ENCODE data around the gene NARS2.

The NARS2 gene

DNA sequence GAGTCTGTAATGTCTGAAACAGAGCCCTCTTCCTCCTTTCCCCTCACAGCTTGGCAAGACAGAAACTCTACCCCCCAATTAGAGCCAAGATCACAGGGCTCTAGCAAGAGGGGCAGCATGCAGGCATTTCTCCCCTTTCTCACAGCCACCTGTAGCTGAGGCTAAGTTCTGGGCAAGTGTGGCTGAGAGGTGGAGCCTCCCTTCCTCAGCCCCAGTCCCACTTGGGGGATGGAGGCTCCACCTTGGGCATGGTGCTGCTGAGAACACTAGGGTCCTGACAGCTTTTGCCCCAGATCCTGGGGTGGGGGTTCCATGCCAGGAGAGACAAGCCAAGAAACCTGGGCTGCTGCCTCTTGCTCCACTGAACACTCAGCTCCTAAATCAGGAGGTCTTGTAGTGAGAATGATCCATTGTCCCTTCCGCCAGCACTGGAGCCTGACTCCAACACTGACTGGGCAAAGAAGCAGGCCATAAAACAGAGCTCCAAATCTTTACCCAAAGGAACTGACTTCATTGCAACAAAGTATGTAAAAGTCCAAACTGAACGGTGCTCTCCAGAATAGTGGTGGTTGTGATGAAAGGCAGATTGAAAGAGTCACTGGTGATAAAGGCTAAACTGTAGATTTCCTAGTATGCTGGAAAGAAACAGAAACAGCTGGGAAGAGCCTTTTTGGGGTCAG, 25.6 kb downstream of the NARS2 start:
- Histone ChIP-seq H2AK5ac (ENCODE audit: low read length) (peak overlapping the region; percentile 68), H3K18ac (ENCODE audit: low read length) (no peak overlapping the region), H4K91ac (ENCODE audit: low read depth, low read length) (no peak overlapping the region), H3K4me1 (ENCODE audit: control insufficient read depth in 1 of 2, insufficient read depth in 2 of 2, low read length in 2 of 2) (peaks cover 0 to 3% of the 10 kb centered on the region in 2 experiments), H3K14ac (ENCODE audit: low read length) (no peak overlapping the region), H3K79me1 (ENCODE audit: low read length) (no peaks in the 10 kb centered on the region), H3K4ac (ENCODE audit: low read depth, low read length) (peak overlapping the region; percentile 41), H3K4me3 (ENCODE audit: low read depth, low read length) (no peak overlapping the region), H3K79me2 (ENCODE audit: control insufficient read depth, insufficient read depth, low read length, poor library complexity) (no peaks in the 10 kb centered on the region), H2BK5ac (ENCODE audit: low read depth, low read length, poor library complexity) (no peak overlapping the region), H3K9ac (ENCODE audit: low read length) (no peak overlapping the region), H3K4me2 (ENCODE audit: low read length) (no peak overlapping the region), H3K36me3 (ENCODE audit: control insufficient read depth in 1 of 2, insufficient read depth in 2 of 2, low read length in 2 of 2) (peaks cover 4 to 6% of the 10 kb centered on the region in 2 experiments), H3K27me3 (ENCODE audit: insufficient read depth, low read length) (no peaks in the 10 kb centered on the region), H4K8ac (ENCODE audit: low read depth, low read length) (no peak overlapping the region), H3K23ac (ENCODE audit: low read length) (no peak overlapping the region), H3K9me3 (ENCODE audit: insufficient read depth, low read depth, low read length) (no peaks in the 10 kb centered on the region), H3K27ac (ENCODE audit: low read depth, low read length) (no peak overlapping the region), H2BK120ac (ENCODE audit: insufficient read depth, low read length, poor library complexity) (no peak overlapping the region), H2AFZ (ENCODE audit: insufficient read depth, low read length, poor library complexity) (no peak overlapping the region), H4K12ac (ENCODE audit: low read depth, low read length) (no peak overlapping the region), H2BK12ac (ENCODE audit: low read length) (no peak overlapping the region)
- peak in 1 of 2 donors; percentile 22 for DNase-seq
- WGBS (ENCODE audit: extremely low coverage, insufficient coverage, insufficient read length), result no CpG with 5 or more reads among the region's 2 CpGs

- Histone ChIP-seq H2BK5ac (ENCODE audit: low read depth, low read length, poor library complexity) (no peak overlapping the region), H3K36me3 (ENCODE audit: control insufficient read depth in 1 of 2, insufficient read depth in 2 of 2, low read length in 2 of 2) (peaks cover 4 to 6% of the 10 kb centered on the region in 2 experiments), H3K9me3 (ENCODE audit: insufficient read depth, low read depth, low read length) (no peaks in the 10 kb centered on the region), H3K4me2 (ENCODE audit: low read length) (no peak overlapping the region), H4K91ac (ENCODE audit: low read depth, low read length) (no peak overlapping the region), H2BK120ac (ENCODE audit: insufficient read depth, low read length, poor library complexity) (no peak overlapping the region), H3K79me1 (ENCODE audit: low read length) (no peaks in the 10 kb centered on the region), H2AFZ (ENCODE audit: insufficient read depth, low read length, poor library complexity) (no peak overlapping the region), H3K27me3 (ENCODE audit: insufficient read depth, low read length) (no peaks in the 10 kb centered on the region), H3K4me3 (ENCODE audit: low read depth, low read length) (no peak overlapping the region), H3K4ac (ENCODE audit: low read depth, low read length) (no peak overlapping the region), H2AK5ac (ENCODE audit: low read length) (no peak overlapping the region), H4K8ac (ENCODE audit: low read depth, low read length) (no peak overlapping the region), H3K27ac (ENCODE audit: low read depth, low read length) (no peak overlapping the region), H3K18ac (ENCODE audit: low read length) (no peak overlapping the region), H3K4me1 (ENCODE audit: control insufficient read depth in 1 of 2, insufficient read depth in 2 of 2, low read length in 2 of 2) (peaks cover 0 to 3% of the 10 kb centered on the region in 2 experiments), H3K14ac (ENCODE audit: low read length) (no peak overlapping the region), H2BK12ac (ENCODE audit: low read length) (no peak overlapping the region), H3K79me2 (ENCODE audit: control insufficient read depth, insufficient read depth, low read length, poor library complexity) (no peaks in the 10 kb centered on the region), H3K23ac (ENCODE audit: low read length) (no peak overlapping the region), H3K9ac (ENCODE audit: low read length) (no peak overlapping the region), H4K12ac (ENCODE audit: low read depth, low read length) (no peak overlapping the region)
- WGBS (ENCODE audit: extremely low coverage, insufficient coverage, insufficient read length), result no CpG with 5 or more reads among the region's 8 CpGs
- DNase-seq, result no peak
Observed at GRCh38 chr11:78547931-78548705, 26.5 kb downstream of the NARS2 start.

- H2AFZ ChIP-seq (ENCODE audit: insufficient read depth, low read length, poor library complexity), result no peak overlapping the region
- no peak overlapping the region for H3K9ac ChIP-seq (ENCODE audit: low read length)
- H4K12ac ChIP-seq (ENCODE audit: low read depth, low read length), result no peak overlapping the region
- DNase-seq, result no peak
- no peaks in the 10 kb centered on the region for H3K79me1 ChIP-seq (ENCODE audit: low read length)
- H3K4me2 ChIP-seq (ENCODE audit: low read length), result no peak overlapping the region
- H3K4me3 ChIP-seq (ENCODE audit: low read depth, low read length), result no peak overlapping the region
- H3K18ac ChIP-seq (ENCODE audit: low read length), result no peak overlapping the region
- no peak overlapping the region for H4K8ac ChIP-seq (ENCODE audit: low read depth, low read length)
- no peak overlapping the region for H2BK5ac ChIP-seq (ENCODE audit: low read depth, low read length, poor library complexity)
- H3K23ac ChIP-seq (ENCODE audit: low read length), result no peak overlapping the region
- no peak overlapping the region for H3K27ac ChIP-seq (ENCODE audit: low read depth, low read length)
- H3K4me1 ChIP-seq (ENCODE audit: control insufficient read depth in 1 of 2, insufficient read depth in 2 of 2, low read length in 2 of 2), result no peaks in the 10 kb centered on the region
- H4K91ac ChIP-seq (ENCODE audit: low read depth, low read length), result no peak overlapping the region
- WGBS (ENCODE audit: extremely low coverage, insufficient coverage, insufficient read length), result no CpG with 5 or more reads among the region's 2 CpGs
- no peak overlapping the region for H2AK5ac ChIP-seq (ENCODE audit: low read length)
- no peak overlapping the region for H3K4ac ChIP-seq (ENCODE audit: low read depth, low read length)
- no peak overlapping the region for H2BK12ac ChIP-seq (ENCODE audit: low read length)
- no peaks in the 10 kb centered on the region for H3K9me3 ChIP-seq (ENCODE audit: insufficient read depth, low read depth, low read length)
- H2BK120ac ChIP-seq (ENCODE audit: insufficient read depth, low read length, poor library complexity), result no peak overlapping the region
- H3K79me2 ChIP-seq (ENCODE audit: control insufficient read depth, insufficient read depth, low read length, poor library complexity), result no peaks in the 10 kb centered on the region
- H3K27me3 ChIP-seq (ENCODE audit: insufficient read depth, low read length), result no peaks in the 10 kb centered on the region
- peaks cover 0 to 4% of the 10 kb centered on the region in 2 experiments for H3K36me3 ChIP-seq (ENCODE audit: control insufficient read depth in 1 of 2, insufficient read depth in 2 of 2, low read length in 2 of 2)
- no peak overlapping the region for H3K14ac ChIP-seq (ENCODE audit: low read length)
Observed at GRCh38 chr11:78542007-78542406, 32.7 kb downstream of the NARS2 start.

DNA sequence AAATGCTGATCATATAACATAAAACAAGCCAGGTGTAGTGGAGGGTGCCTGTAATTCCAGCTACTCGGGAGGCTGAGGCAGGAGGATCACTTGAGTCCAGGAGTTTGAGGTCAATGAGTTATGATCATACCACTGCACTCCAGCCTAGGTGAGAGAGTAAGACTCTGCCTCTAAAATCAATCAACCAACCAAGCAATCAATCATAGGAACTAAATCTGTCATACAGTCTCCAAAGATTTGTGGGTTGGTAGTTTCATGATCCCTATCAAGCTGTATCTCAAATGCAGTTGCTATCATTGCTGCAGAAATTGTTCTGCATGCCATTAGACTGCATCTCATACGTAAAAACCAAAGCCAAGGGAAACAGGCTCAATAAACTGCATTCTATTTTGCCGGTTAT, 33.1 kb downstream of the NARS2 start:
- Histone ChIP-seq H2BK5ac (ENCODE audit: low read depth, low read length, poor library complexity) (no peak overlapping the region), H3K9me3 (ENCODE audit: insufficient read depth, low read depth, low read length) (no peaks in the 10 kb centered on the region), H3K4ac (ENCODE audit: low read depth, low read length) (no peak overlapping the region), H2BK120ac (ENCODE audit: insufficient read depth, low read length, poor library complexity) (no peak overlapping the region), H3K27ac (ENCODE audit: low read depth, low read length) (no peak overlapping the region), H3K14ac (ENCODE audit: low read length) (no peak overlapping the region), H3K79me2 (ENCODE audit: control insufficient read depth, insufficient read depth, low read length, poor library complexity) (no peaks in the 10 kb centered on the region), H2AFZ (ENCODE audit: insufficient read depth, low read length, poor library complexity) (no peak overlapping the region), H2AK5ac (ENCODE audit: low read length) (no peak overlapping the region), H2BK12ac (ENCODE audit: low read length) (no peak overlapping the region), H3K9ac (ENCODE audit: low read length) (no peak overlapping the region), H3K4me3 (ENCODE audit: low read depth, low read length) (no peak overlapping the region), H3K4me1 (ENCODE audit: control insufficient read depth in 1 of 2, insufficient read depth in 2 of 2, low read length in 2 of 2) (no peaks in the 10 kb centered on the region), H3K23ac (ENCODE audit: low read length) (no peak overlapping the region), H3K18ac (ENCODE audit: low read length) (no peak overlapping the region), H4K8ac (ENCODE audit: low read depth, low read length) (no peak overlapping the region), H3K36me3 (ENCODE audit: control insufficient read depth in 1 of 2, insufficient read depth in 2 of 2, low read length in 2 of 2) (peaks cover 0 to 2% of the 10 kb centered on the region in 2 experiments), H4K12ac (ENCODE audit: low read depth, low read length) (no peak overlapping the region), H3K4me2 (ENCODE audit: low read length) (no peak overlapping the region), H3K79me1 (ENCODE audit: low read length) (no peaks in the 10 kb centered on the region), H4K91ac (ENCODE audit: low read depth, low read length) (no peak overlapping the region), H3K27me3 (ENCODE audit: insufficient read depth, low read length) (no peaks in the 10 kb centered on the region)
- no CpG with 5 or more reads among the region's 3 CpGs for WGBS (ENCODE audit: extremely low coverage, insufficient coverage, insufficient read length)
- DNase-seq, result no peak

Measured in trophoblast cell (in vitro differentiated cells and primary cell).